ENCODE results near the gene AGRN. TPM values are rescaled to one million over a fixed set of nuclear protein-coding genes. Genes with fewer than 3 reads are reported as not detected.
"Not testable (repeated sequence)": the region's sequence is repeated elsewhere in the genome, so short reads cannot be mapped to it uniquely, and the experiment has no call there.

AGRN gene
- total RNA-seq, 1 donor from 2014 or later = 1,083 TPM

DNA sequence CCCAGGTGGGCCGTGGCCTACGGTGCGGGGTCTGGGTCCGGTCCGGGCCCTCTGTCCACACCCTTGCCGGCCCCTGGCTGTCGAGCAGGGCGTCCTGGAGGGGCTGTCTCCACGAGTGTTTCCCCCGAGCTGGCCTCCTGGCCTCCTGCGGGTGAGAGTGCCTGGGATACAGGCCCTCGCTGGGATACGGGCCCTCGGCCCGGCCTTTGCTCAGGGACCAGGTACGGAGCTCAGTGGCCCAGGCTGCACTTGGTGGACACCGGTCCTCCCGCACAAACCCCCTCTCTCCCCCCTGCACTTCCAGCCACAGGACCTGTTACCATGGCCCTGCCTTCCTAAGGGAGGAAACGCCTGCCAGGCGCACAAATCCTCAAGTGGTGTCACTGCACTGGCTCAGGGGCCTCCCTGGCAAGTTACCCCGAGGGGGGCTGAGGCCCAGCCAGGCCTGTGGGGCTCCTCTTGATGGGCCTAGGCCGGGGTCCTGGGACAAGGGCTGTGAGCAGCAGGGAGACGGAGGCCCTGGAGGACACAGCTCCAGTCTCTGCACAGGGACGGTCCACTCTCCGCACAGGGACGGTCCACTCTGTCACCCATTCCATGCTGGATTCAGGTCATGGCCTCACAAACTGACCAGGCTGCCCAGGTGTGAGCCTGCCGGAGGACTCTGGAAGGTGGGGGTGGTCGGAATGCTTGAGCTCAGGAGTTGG lies 72.4 kb downstream of the AGRN start:
- DNase-seq (ENCODE audit: low read depth) = no peak

DNA sequence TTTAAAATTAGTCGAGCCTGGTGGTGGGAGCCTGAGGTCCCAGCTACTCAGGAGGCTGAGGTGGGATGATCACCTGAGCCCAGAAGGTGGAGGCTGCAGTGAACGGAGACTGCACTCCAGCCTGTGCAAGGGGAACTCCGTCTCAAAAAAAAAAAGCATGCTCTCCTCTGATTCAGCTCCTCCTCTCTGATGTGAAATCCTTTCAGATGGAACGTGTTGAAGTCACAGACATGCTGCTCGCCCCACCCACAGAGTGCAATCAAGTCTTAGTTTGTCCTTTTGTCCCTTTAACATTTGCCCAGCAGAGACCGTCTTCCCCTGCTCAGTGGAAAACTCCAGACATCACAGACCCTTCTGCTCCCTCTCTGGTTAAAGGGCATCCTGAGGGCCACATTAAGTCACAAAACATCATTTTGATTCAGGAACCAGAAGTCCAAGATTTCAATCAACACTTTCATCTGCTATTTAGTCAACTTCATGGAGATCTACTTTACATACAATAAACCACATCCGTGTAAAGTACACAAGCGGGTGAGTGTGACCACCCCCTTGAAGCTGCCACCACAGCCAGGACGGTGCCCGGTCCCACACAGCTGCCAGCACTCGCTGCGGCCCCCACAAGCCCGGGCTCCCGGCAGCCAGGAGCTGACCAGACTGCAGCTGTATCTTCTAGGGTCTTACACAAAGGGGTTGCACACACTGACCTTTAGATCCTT lies 73.1 kb downstream of the AGRN start:
- no peak for DNase-seq (ENCODE audit: low read depth)

DNA sequence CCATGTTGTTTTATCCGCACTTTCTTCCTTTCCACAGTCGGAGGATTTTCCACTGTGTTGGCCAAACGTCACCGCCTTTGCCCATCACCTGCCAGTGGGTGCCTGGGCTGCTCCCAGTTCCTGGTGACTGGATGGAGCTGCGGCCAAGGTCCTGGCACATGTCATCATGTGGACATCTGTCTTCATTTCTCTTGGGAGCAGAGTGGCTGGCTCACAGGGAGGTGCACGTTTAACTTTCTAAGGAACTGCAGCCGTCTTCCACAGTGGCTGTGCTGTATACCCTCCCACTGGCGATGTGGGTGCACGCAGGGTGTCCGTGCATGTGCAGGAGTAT lies 73.7 kb downstream of the AGRN start:
- no peak for DNase-seq (ENCODE audit: low read depth)

DNA sequence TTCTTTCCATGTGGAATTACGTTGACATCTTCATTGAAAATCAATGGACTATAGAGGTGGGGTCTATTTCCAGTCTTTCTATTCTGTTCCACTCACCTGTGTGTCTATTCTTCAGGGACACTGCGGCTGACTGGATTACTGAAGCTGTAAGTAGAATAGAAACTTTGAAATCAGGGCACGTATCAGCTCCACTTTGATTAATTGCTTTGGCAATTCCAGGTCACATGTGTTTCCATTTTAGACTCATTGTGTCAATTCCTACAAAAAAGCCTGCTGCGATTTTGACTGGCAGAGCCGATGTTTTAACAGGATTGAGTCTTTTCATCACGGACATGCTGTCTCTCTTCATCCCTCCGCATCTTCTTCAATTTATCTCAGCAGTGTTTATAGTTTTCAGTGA lies 75.1 kb downstream of the AGRN start:
- no peak for DNase-seq (ENCODE audit: low read depth)

DNA sequence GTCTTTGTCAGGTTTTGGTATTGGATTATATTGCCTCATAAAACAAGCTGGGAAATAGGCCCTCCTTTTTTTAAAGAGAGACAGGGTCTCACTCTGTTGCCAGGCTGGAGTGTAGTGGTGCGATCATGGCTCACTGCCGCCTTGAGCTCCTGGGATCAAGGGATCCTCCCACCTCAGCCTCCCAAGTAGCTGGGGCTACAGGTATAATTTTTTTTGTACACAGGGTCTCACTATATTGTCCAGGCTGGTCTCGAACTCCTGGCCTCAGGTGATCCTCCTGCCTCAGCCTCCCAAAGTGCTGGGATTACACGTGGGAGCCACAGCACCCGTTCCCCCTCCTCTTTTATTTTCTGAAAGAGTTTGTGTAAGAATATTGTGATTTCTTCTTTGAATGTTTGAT lies 76.2 kb downstream of the AGRN start:
- DNase-seq (ENCODE audit: low read depth) = not testable (repeated sequence)

DNA sequence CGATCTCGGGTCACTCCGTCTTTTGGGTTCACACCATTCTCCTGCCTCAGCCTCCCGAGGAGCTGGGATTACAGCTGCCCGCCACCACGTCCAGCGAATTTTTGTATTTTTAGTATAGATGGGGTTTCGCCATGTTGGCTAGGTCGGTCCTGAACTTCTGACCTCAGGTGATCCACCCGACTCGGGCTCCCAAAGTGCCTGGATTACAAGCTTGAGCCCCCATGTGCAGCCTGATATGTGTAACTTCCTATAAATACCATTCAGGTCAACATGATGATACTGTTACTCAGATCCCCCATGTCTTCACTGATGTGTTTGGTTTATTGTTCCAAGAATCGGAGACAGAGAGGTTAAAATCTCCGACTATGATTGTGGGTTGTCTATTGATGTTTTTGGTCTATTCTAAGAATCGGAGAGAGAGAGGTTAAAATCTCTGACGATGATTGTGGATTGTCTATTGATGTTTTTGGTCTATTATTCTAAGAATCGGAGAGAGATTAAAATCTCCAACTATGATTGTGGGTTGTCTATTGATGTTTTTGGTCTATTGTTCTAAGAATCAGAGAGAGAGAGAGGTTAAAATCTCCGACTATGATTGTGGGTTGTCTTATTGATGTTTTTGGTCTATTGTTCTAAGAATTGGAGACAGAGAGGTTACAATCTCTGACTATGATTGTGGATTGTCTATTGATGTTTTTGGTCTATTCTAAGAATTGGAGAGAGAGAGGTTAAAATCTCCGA lies 78.9 kb downstream of the AGRN start:
- no peak for DNase-seq (ENCODE audit: low read depth)

DNA sequence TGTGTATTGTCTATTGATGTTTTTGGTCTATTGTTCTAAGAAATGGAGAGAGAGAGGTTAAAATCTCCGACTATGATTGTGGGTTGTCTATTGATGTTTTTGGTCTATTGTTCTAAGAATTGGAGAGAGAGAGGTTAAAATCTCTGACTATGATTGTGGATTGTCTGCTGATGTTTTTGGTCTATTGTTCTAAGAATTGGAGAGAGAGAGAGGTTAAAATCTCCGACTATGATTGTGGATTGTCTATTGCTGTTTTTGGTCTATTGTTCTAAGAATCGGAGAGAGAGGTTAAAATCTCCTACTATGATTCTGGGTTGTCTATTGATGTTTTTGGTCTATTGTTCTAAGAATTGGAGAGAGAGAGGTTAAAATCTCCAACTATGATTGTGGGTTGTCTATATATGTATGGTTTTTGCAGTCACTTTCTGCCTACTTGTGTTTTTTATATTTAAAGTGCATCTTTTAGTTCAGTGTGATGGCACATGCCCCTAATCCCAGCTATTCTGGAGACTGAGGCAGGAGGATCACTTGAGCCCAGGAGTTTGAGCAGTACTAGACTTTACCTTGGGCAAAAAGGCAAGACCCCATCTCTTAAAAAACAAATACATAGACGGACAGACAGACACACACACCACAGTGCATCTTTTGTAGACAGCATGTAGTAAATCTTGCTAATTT lies 79.7 kb downstream of the AGRN start:
- DNase-seq (ENCODE audit: low read depth) = no peak

DNA sequence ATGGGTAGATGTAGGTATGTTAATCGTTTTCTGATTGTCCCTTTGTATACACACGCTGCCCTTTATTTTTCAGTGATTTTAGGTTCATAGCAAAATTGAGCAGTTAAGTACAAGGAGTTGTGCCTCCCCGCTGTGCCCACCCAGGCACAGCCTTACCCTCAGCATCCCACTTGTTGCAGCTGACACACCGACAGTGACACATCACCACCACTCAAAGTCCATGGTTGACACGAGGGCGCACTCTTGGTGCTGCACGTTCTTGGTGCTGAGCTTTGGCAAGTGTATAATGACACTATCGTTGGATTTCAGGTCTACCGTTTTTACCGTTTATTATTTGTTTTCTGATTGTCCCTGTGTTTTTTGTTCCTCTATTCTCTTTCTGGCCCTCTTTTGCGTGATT lies 80.4 kb downstream of the AGRN start:
- DNase-seq (ENCODE audit: low read depth) = no peak

DNA sequence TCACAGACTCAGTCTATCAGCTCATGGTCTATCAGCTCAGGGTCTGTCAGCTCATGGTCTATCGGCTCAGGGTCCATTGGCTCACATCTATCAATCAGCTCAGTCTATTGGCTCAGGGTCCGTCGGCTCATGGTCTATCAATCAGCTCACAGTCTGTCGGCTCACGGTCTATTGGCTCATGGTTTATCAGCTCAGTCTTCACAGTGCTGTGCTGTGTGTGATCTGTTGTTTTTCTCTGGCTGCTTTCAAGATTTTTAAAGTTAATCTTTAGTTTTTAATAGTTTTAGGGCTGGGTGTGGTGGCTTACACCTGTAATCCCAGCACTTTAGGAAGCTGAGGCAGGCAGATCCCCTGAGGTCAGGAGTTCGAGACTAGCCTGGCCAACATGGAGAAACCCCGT lies 81.6 kb downstream of the AGRN start:
- no peak for DNase-seq (ENCODE audit: low read depth)

DNA sequence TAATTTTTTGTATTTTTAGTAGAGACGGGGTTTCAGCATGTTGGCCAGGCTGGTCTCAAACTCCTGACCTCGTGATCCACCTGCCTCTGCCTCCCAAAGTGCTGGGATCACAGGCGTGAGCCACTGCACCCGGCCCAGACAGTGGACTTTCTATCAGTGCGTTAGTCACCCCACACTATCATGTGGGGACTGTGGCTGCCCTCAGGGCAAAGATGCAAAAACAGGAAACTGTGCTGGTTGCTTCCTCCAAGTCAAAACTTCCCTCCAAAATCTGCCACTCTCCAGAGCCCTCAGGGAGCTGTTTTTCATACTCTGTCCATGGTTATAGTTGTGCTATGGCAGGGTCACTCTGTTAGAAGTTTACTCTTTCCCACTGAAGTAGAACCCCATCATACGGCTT lies 84.2 kb downstream of the AGRN start:
- DNase-seq (ENCODE audit: low read depth) = not testable (repeated sequence)

Other genes starting within 250 kb of the AGRN start
- 0.87 and 20.1 TPM in 2 replicates for gene SAMD11, start 96.2 kb upstream of the AGRN start, total RNA-seq
- gene NOC2L, start 60.9 kb upstream of the AGRN start, total RNA-seq = 59.7 and 88.7 TPM in 2 replicates
- 1.9 and 10.1 TPM in 2 replicates for gene KLHL17, start 59.5 kb upstream of the AGRN start, total RNA-seq
- 2.4 and 2.6 TPM in 2 replicates for gene PLEKHN1, start 53.6 kb upstream of the AGRN start, total RNA-seq
- gene PERM1, start 38.0 kb upstream of the AGRN start, total RNA-seq = 0.10 TPM in 1 of 2 replicates, not detected in the other
- 12.4 and 78.1 TPM in 2 replicates for gene HES4, start 20.0 kb upstream of the AGRN start, total RNA-seq
- 15.7 and 196 TPM in 2 replicates for gene ISG15, start 6.6 kb upstream of the AGRN start, total RNA-seq
- gene RNF223, start 54.2 kb downstream of the AGRN start, total RNA-seq = 1.0 TPM in 1 of 2 replicates, not detected in the other
- gene C1orf159, start 96.0 kb downstream of the AGRN start, total RNA-seq = 8.7 and 9.8 TPM in 2 replicates
- 0.15 TPM in 1 of 2 replicates, not detected in the other for gene TTLL10, start 153.8 kb downstream of the AGRN start, total RNA-seq
- 0.50 TPM in 1 of 2 replicates, not detected in the other for gene TNFRSF18, start 186.5 kb downstream of the AGRN start, total RNA-seq
- gene TNFRSF4, start 194.0 kb downstream of the AGRN start, total RNA-seq = not detected in 2 replicates
- gene SDF4, start 211.9 kb downstream of the AGRN start, total RNA-seq = 76.6 and 207 TPM in 2 replicates
- gene B3GALT6, start 212.1 kb downstream of the AGRN start, total RNA-seq = 33.9 and 48.8 TPM in 2 replicates
- 0.40 TPM in 1 of 2 replicates, not detected in the other for gene C1QTNF12, start 226.6 kb downstream of the AGRN start, total RNA-seq

All from renal cortical epithelial cell (primary cell).